NCI-H1417 (cell line): ENCODE measurements around the gene CCNJL.

ENCODE experiments used
- DNase-seq, 3 experiments: peaks; one replicate each; lab custom pipeline; 2025; lab: John Stamatoyannopoulos, UW

CCNJL gene

DNA sequence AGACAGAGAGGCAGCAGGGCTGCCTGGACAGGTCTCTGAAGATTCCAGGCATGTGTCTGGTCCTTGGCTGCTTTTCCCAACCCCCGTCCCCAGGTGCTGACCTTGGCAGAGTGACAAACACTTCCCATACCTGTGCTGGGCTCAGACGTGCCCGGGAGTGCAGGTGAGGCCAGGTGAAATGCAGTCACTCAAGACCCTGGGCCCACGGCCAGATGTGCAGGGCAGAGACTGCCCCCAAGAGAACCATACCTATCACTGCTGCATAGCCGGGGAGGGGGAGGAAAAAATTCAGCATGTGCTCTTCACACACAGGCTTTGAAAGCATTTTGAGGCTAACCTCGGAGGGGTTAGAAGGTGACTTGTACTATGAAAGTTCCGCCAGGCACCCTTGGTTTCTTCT is 22.6 kb downstream of the CCNJL start:
- DNase-seq = no peak

DNA sequence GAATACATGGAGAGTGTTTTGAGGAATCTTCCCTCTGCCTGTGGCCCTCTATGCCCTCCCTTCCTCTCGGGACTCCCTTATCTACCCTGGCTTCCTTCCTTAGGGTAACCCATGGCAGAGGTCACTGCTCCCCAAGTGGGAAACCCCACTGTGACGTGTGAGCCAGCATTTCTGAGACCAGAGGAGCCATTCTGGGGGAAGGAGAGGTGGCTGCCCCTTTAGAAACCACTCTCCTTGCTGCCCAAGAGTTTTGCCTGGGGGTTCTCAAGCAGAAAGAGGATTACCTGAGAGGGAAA is 23.1 kb downstream of the CCNJL start:
- DNase-seq = no peak

DNA sequence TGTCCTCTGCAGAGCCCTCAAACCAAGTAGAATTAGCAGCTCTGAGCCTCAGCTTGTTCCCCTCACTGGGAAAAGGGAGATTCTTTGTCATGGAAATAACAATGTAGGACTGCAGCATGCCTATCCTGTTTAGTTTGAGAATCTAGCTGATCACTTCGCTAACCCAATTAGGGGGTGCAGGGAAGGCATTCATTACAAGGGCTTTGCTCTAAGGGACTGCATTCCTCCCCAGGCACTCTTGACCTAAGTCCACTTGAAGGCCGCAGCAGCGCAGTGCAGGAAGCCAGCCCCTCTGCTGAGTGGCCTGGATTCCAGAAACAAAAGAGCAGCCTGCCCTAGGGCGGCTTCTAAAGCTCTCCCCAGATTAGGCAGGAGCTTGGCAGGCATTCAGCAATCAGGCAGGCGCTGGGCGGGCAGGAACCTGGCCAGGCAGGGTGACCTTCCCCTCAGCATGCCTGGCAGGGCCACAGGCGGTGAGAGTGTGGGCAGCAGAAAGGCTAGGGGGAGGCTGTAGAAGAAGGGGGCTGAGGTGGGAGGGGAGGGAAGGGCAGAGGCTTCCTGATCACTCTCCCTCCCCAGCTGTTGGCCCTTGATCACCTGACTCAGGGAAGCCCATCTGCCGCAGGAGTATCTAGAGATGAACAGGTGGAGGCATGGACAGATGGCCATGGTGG is 24.8 kb downstream of the CCNJL start:
- peak in 1 of 3 experiments; percentile 44 for DNase-seq

GRCh38 chr5:160286947-160287346 is 25.4 kb downstream of the CCNJL start:
- DNase-seq = no peak

DNA sequence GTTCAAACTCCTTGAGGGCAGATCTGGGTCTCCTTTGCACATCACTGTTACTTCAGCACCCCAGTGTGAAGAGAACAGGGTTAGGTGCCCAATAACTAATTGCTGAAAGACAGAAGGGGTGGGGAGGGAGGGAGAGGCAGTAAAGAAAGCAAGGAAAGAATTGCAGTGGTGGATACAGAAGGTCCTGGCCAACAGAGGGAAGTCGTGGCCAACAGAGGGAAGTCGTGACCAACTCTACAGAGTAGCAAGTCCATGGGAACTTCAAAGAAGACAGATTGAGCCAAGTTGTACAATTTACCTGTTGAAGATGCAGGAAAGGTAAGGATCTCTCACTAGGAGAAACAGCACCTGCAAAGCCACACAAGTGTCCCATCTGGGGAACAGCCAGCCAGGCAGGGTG is 27.0 kb downstream of the CCNJL start:
- DNase-seq = no peak

- no peak for DNase-seq
These were observed 28.0 kb downstream of the CCNJL start for GRCh38 chr5:160284291-160284873.

DNA sequence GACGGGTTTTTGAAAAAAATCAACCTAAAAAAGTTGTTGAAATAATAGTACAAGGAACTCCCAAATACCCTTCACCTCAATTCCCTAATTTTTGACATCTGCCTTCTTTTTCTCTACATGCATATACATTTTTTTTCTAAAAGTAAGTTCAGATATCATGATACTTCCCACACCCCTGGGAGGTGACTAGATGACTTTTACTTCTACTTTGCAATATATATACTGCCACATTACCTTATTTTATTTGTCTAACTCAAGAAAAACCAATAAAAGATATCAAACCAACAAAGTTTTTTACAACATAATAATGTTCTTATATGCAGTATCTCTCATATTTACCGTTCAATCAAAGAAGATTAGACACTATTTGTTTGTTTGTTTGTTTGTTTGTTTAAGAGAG is 31.1 kb downstream of the CCNJL start:
- no peak for DNase-seq

GRCh38 chr5:160280384-160281095 is 31.8 kb downstream of the CCNJL start:
- no peak for DNase-seq

- DNase-seq = no peak
These were observed 34.0 kb downstream of the CCNJL start for GRCh38 chr5:160278343-160278742.

DNA sequence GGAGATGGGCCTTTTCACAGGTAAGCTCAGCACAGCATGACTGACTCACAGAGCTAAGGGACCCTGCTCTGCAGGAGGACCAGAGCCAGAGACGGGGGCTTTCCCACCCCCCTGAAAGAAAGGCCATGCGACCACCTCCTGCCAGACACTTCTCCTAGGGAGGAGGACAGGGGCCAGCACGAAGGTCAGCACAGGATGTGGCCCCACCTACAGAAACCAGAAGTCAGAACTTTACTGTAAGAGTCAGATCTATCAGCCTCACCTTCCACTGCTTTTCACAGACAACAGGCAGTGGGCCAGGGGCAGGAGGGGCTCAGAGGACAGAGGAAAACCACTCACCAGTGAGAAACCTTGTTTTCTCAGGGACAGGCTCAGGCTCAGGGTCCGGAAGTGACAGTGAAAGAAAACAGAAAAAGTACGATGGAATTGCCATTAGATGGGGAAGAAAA is 37.9 kb downstream of the CCNJL start:
- no peak for DNase-seq

DNA sequence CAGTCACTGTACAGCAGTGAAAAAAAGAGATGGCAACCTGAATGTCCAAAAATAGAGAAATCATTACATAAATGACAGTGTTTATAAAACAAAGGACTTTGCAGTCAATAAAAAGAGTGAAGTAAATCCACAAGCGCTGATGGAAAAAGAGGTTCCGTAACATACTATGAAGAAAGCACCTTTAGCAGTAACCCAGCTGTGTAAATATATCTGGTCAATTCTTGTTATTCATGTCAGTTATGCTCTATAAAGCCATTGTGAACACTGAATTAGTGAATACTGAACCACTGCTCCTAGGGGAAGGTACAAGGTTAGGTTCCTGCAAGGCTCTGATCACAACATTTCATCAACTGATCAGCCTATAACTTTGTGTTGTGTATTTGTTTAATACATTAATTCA is 39.5 kb downstream of the CCNJL start:
- peak in 1 of 3 experiments; percentile 19 for DNase-seq

DNA sequence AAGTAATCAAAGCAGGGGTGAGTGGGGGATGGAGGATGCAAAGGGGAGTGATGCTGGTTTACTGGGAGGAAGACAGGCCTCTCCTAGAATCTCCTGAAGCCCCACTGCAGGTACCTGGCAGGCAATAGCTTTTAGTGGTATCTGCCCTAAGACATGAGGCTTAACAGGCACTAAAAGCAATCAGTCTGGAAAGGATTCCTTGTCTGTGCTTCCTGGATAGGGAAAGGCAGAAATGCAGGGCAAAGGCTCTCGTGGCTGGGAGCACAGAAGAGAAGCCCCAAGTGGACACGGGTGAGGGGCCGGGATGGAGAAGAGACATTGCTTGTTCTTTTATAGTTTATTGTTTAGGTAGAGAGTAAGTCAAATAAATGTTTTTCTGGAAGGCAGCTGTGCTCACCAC is 40.1 kb downstream of the CCNJL start:
- no peak for DNase-seq

DNA sequence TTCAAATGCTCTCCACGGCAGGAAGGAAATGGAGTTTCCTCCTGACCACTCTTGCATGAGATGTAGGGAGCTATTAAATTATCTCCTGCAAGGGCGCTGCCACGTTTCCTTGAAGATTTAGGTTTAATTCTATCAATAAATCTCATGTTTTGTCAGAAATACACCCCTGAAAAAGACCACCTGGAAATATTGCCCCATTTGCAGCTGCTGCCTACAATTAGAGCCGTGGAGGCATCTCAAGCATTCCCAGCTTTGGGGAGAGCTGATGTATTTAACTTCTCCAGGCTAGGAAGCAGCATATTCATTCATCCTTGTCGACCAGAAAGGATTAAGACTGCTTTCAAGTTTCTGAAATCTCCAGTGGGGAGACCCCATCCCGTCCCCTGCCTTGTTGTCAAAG is 40.5 kb downstream of the CCNJL start:
- no peak for DNase-seq

GRCh38 chr5:160271396-160271795 is 41.0 kb downstream of the CCNJL start:
- DNase-seq = peak in 2 of 3 experiments; percentile 1 to 30

DNA sequence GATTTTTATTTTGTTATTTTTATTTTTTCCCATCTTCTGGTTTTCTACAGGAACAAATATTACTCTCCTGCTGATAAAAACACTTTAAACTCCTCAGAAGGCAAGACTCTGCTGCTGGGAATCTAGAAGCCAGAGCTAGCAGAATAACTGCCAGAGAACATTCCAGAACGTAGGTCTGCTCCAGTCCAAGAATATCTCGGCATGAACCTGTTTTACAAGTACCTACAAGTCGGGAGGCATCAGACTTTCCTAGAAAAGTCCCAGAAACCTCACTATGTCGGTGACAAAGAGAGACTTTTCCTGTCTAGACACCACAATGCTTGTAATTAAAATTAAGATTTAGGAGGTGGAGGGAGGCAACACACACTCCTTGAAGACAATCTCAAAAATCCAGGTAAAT is 41.7 kb downstream of the CCNJL start:
- no peak for DNase-seq

- DNase-seq = peak in 1 of 3 experiments; percentile 20
These were observed 43.3 kb downstream of the CCNJL start for GRCh38 chr5:160269017-160269416.

DNA sequence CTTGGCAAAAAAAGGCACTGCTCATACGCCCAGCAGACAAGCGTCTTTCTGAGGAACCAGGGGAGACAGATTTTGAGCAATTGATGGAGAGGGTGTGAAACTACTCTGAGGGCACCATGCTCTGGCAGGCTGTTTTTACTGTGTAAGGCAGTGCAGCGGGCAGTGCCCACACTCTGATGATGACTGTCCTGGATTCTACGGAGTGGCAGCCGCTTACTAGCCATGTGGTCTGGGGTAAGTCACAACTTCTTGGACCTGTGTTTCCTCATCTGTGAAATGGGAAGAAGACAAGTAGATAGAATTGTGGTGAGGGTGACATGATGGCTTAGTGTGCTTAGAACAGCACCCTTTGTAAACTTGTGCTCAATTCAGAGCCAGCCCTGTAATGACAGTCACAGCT is 44.2 kb downstream of the CCNJL start:
- no peak for DNase-seq

DNA sequence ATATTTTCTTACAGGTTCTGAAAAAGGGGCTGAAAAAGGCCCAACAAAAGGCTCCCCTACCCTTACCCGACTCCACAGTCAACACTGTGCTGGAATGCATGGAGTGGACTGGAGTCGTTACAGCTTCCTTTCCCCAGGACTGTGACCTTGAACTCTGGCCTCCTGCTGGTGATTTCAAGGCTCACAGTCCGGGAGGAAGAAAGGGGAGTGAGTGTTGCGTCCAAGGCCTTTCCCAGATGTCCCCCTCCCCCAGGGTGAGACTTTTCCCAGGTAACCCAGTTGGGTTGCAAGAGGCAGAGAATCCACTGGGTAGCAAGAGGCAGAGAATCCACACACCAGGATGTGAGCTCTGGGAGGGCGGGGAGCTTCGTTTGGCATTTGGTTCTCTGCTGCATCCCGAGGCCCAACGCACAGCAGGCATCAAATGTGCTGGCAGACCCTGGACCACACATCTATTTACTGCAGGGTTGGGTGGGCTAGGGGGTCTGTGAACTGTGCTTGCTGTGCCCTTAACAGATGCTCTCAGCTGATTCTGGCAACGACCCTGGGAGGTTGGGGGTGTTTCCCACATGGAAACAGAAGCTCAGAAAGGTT is 45.5 kb downstream of the CCNJL start:
- DNase-seq = no peak

DNA sequence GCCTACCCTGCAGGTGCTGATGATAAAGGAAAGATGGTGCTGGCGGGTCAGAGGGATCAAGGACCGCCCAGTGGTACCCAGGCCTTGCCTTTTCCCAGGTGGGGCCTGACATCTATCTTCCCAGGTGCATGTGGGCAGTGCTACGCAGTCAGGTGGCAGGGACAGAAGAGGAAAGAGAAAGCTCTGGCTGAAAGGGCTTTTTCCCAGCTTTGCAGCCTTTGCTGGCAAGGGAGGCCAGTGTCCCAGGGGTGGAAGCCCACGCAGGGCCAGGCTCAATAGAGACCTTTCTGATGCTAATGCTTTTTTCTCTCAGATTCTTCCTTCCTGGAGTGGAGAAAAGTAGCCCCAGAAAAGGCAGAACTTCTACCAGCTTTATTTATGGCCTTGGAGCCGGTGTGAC is 46.3 kb downstream of the CCNJL start:
- no peak for DNase-seq

GRCh38 chr5:160263326-160263855 is 49.0 kb downstream of the CCNJL start:
- DNase-seq = no peak

DNA sequence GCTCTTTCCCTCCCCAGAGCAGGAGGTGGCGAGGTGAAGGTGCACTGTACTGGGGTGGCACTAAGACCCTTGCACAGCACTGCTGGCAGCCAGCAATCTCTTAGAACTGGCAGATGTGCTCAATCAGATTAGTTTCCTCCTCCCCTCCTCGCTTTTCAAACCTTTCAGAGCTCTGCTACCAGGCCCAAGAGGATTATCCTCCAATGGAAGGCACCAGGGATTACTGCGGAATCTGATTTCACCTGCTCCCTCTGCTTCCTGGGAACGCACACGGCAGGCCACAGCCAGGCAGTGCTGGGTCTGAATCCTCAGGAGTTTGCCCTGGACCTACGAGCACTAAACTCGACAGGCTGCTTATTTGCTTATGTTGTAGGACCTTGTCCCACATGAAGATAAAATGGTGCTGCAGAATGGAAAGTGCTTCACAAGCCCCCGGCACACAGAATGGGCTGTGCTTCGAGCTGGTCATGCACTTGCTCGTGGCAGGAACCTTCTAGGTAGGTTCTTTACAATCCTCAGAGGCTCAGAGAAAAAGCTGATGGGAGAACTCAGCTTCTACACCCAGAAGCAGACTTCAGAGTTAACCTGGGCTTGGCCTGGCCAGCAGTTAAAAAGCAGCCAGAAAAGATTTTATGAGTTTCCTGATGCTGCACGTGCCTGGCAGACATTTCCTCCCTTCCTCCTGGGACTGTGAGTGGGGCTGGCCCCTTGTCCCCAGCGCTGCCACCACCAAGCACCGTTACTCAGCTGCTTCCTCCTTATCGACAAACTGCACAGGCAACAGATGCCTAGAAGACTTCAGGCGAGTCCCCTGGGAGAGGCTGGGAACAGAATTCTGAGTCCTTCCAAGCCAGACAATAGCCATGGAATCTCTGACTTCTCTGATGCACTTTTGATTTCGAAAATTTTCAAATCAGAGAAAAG is 50.0 kb downstream of the CCNJL start:
- no peak for DNase-seq
